Thoracic aorta (tissue), 2 donors: Measurements from ENCODE around the gene ZNF134. TPM values are rescaled to one million over a fixed set of nuclear protein-coding genes. Genes with fewer than 3 reads are reported as not detected.
A peak's percentile ranks its signal among the peaks of the same experiment; 100 is the strongest.

ENCODE experiments used
- ATAC-seq: fragments of 150-250 bp; one replicate; pipeline ENCODE4 v1.8.0; 2017; ENCODE audit warnings: low read depth; ENCODE audit not compliant: insufficient number of reproducible peaks, low FRiP score
- DNase-seq: peaks from one replicate; pipeline ENCODE4 v3.0.0-alpha.2; 2020; ENCODE audit warnings: low spot score
- H3K27ac ChIP-seq, 2 donors: fragments of 200-600 bp; sonication (generic); 1 replicate in 1 of 2; 2 replicates in 1 of 2; pipeline ENCODE4 v1.5.1; 2016; ENCODE audit warnings: mild to moderate bottlenecking in 2 of 2, moderate library complexity in 2 of 2
- H3K27me3 ChIP-seq: fragments of 200-600 bp; sonication (generic); replicated peaks from 2 replicates; pipeline ENCODE4 v1.6.0; 2016; ENCODE audit warnings: mild to moderate bottlenecking; ENCODE audit not compliant: insufficient read depth
- H3K36me3 ChIP-seq: fragments of 200-600 bp; sonication (generic); one replicate; pipeline ENCODE4 v1.5.1; 2016
- H3K4me1 ChIP-seq, 2 donors: fragments of 200-600 bp; sonication (generic); 1 replicate in 1 of 2; 2 replicates in 1 of 2; pipeline versions ENCODE4 v1.5.1 to v1.6.0; 2016; ENCODE audit warnings: low read depth in 2 of 2, mild to moderate bottlenecking in 1 of 2; ENCODE audit not compliant: control insufficient read depth in 1 of 2
- H3K4me3 ChIP-seq: fragments of 200-600 bp; sonication (generic); 2 replicates; pipeline ENCODE4 v1.5.1; 2016; ENCODE audit warnings: mild to moderate bottlenecking
- H3K9me3 ChIP-seq: fragments of 200-600 bp; sonication (generic); 2 replicates; pipeline ENCODE4 v1.5.1; 2016
- total RNA-seq, 2 donors: library from RNA; depleted of rRNA; stranded (reverse); fragments of >200 nt; gene quantifications; one replicate each; pipeline versions ENCODE4 v1.1.0 to v1.2.3, GENCODE V29; 2016
- TF ChIP-seq, protein P1 (sequence below): fragments of 200-600 bp; sonication (generic); IDR thresholded peaks from one replicate; pipeline ENCODE4 v1.5.1; 2019; ENCODE audit warnings: antibody characterized with exemption

ZNF134 gene
- total RNA-seq, 2 donors from 2014 or later = 18.4 to 43.7 TPM

DNA sequence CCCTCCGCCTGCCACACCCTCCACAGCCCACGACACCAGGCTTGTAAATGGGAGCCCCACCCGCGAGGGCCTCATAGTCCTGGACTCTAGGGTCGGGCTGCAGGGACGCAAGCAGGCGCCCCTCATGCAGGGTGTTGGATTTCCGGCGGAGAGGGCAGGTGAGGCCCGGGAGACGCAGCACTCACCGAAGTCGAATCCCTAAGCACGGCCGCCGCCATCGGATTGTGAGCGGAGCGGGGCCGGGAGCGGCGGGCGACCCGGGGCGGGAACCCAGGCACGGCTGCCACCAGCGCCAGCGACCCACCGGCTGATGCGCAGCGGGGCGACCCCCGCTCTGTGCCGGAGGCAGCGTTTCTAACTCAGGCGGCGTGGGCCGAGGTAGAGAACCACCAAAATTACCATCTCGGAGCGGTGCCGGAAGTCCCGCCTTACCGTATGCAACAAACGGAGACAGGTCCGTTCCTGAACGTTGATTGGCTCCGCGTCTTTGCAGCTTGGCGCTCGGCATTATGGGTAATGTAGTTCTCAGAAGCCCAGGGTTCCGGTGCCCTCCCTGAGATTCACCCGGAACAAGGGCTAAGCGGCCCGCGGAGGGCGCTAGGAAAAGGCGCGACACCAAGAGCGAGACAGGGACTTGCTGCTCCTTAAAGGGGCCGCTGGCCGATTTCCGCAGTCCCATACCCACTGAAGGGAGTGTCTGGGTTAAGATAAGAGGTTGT, 35.4 kb upstream of the ZNF134 start, which contains the start of gene ZNF416:
Gene ZNF416, minus strand, starts transcription at position 425 of the 719 bp plus-strand sequence. Its CDS starts 207 bp downstream, at position 218.
- Histone ChIP-seq H3K4me3 (peak within 1 kb of the TSS; percentile 91), H3K9me3 (peaks cover 29% of the 10 kb centered on the region), H3K27me3 (no peaks in the 10 kb centered on the region), H3K36me3 (peaks cover 29% of the 10 kb centered on the region), H3K4me1 (peaks cover 7 to 15% of the 10 kb centered on the region in 2 donors), H3K27ac (peak within 1 kb of the TSS; percentile 24 to 49)
- DNase-seq = peak; percentile 96
- TF ChIP-seq, protein P1, sequence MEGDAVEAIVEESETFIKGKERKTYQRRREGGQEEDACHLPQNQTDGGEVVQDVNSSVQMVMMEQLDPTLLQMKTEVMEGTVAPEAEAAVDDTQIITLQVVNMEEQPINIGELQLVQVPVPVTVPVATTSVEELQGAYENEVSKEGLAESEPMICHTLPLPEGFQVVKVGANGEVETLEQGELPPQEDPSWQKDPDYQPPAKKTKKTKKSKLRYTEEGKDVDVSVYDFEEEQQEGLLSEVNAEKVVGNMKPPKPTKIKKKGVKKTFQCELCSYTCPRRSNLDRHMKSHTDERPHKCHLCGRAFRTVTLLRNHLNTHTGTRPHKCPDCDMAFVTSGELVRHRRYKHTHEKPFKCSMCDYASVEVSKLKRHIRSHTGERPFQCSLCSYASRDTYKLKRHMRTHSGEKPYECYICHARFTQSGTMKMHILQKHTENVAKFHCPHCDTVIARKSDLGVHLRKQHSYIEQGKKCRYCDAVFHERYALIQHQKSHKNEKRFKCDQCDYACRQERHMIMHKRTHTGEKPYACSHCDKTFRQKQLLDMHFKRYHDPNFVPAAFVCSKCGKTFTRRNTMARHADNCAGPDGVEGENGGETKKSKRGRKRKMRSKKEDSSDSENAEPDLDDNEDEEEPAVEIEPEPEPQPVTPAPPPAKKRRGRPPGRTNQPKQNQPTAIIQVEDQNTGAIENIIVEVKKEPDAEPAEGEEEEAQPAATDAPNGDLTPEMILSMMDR = no peak
- ATAC-seq = peak; percentile 100

DNA sequence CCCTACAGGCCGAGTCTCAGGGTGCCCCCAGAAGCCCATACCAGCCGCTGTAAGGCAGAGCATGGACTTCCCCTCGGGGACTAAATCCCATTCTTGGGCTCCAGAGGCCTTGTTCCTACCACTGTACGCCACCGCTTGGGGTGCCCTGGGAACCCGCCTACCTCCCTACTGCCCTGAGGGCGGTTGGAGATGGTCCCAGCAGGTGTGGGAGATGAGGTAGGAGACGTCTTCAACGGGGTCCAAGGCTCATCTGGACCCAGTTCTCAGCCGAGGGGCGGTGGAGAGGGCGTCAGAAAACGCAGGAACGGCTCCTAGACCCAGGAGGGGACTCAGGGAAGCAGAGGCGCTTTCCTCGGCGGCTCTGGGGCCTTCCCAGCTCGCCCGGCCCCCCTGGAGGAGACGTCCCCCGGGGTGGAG, 30.9 kb upstream of the ZNF134 start:
- Histone ChIP-seq H3K4me1 (peaks cover 6 to 19% of the 10 kb centered on the region in 2 donors), H3K4me3 (peak overlapping the region; percentile 72), H3K36me3 (peaks cover 4% of the 10 kb centered on the region), H3K27me3 (no peaks in the 10 kb centered on the region), H3K9me3 (peaks cover 21% of the 10 kb centered on the region), H3K27ac (no peak overlapping the region)
- ATAC-seq (no peak), DNase-seq (no peak)
- TF ChIP-seq, protein P1 = no peak

DNA sequence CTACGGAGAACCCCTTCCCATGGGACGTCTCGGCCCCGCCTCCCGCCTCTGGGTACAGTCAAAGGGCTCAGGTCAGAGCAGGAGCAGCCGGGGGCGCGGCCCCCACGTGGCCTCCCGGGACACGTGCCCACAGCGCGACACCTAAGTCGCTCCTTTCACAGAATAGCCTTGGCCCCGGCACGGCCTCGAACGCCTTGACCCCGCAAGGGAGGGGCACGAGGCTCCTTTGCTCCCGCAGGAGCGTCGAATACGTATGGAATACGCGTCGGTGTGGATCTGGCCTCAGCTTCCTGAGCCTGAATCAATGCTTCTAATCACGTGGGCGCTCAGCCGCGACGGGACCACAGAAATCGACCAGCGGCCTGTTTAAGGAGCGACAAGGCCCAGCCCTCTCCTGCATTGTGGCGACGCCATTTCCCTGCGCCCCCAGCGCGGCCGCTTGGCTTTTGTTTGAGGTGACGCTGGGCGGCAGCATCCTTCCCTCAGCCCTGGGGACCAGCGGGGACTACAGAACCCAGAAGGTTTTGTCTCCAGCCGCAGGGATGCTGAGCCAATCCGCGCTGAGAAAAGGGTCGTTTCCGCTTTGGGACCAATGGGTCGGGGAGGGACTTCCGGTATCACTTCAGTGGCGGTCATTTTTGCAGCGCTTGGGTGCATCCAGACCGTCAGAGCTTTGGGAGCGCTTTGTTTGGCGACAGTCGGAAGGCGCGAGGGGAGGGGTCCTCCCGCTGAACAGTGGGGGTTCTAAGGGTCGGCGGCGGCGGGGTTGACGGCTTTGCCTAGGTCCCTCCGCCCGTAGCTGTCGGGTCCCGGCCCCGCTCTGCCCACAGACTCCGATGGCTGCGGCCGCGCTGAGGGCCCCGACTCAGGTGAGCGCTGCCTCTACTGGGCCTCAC, 30.3 kb upstream of the ZNF134 start, which contains the start of gene ZIK1:
Gene ZIK1, plus strand, starts transcription at position 625 of the 896 bp plus-strand sequence. Its CDS starts 212 bp downstream, at position 837.
- Histone ChIP-seq H3K27ac (no peak within 1 kb of the TSS), H3K9me3 (peaks cover 27% of the 10 kb centered on the region), H3K4me3 (peak within 1 kb of the TSS; percentile 72), H3K36me3 (peaks cover 11% of the 10 kb centered on the region), H3K27me3 (no peaks in the 10 kb centered on the region), H3K4me1 (peaks cover 5 to 15% of the 10 kb centered on the region in 2 donors)
- peak; percentile 43 for DNase-seq
- TF ChIP-seq, protein P1 = no peak
- ATAC-seq = peak; percentile 35

DNA sequence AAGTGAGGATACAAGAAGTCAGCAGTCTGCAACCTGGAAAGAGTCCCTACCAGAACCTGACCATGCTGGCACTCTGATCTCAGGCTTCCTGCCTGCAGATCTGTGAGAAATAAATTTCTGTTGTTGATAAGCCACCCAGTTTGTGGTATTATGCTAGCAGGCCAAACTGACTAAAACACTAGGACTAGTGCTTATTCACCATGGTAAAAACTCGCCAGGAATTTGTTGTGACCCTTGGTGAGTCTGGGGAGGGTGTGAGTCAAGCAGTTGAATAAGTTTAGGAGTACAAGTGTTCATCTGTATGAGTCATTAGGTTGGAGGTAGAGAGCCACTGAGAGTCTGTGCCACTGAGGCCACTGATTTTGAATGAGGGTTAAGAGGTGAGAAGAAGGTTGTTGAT, 26.5 kb upstream of the ZNF134 start:
- Histone ChIP-seq H3K27me3 (no peaks in the 10 kb centered on the region), H3K9me3 (peaks cover 60% of the 10 kb centered on the region), H3K4me3 (no peak overlapping the region), H3K27ac (no peak overlapping the region), H3K4me1 (peaks cover 5 to 15% of the 10 kb centered on the region in 2 donors), H3K36me3 (peaks cover 31% of the 10 kb centered on the region)
- no peak for ATAC-seq
- no peak for DNase-seq
- TF ChIP-seq, protein P1 = no peak

DNA sequence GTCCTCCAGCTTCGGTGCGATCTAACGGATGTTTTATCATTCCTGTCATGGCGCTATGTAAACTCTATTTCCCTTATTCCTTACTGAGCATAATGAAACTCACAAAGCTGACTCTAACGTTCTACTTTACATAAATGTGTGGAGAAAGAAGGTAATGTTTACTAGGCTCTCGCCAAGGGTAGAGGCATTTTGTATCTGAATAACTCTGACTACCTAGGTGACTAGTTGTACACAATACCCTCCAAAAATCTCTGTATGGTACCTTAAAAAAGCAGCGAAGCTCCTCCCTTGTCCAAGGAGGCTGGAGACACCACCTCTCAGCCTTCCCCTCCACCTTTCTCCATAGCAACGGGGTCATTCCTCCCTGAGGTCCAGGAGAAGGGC, 14.7 kb upstream of the ZNF134 start:
- peaks cover 4 to 6% of the 10 kb centered on the region in 2 donors for H3K4me1 ChIP-seq
- H3K36me3 ChIP-seq = peaks cover 14% of the 10 kb centered on the region
- H3K9me3 ChIP-seq = peaks cover 22% of the 10 kb centered on the region
- DNase-seq (no peak), ATAC-seq (no peak)
- H3K27me3 ChIP-seq = no peaks in the 10 kb centered on the region
- peak overlapping the region; percentile 78 for H3K4me3 ChIP-seq
- TF ChIP-seq, protein P1 = no peak
- H3K27ac ChIP-seq = no peak overlapping the region
